ENCODE results near the gene SCEL.
"Not testable (repeated sequence)": the region's sequence is repeated elsewhere in the genome, so short reads cannot be mapped to it uniquely, and the experiment has no call there.

The SCEL gene, protein sequence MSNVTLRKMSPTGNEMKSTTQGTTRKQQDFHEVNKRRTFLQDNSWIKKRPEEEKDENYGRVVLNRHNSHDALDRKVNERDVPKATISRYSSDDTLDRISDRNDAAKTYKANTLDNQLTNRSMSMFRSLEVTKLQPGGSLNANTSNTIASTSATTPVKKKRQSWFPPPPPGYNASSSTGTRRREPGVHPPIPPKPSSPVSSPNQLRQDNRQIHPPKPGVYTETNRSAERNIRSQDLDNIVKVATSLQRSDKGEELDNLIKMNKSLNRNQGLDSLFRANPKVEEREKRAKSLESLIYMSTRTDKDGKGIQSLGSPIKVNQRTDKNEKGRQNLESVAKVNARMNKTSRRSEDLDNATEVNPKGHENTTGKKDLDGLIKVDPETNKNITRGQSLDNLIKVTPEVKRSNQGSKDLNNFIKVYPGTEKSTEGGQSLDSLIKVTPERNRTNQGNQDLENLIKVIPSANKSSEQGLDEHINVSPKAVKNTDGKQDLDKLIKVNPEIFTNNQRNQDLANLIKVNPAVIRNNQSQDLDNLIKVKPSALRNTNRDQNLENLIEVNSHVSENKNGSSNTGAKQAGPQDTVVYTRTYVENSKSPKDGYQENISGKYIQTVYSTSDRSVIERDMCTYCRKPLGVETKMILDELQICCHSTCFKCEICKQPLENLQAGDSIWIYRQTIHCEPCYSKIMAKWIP

DNA sequence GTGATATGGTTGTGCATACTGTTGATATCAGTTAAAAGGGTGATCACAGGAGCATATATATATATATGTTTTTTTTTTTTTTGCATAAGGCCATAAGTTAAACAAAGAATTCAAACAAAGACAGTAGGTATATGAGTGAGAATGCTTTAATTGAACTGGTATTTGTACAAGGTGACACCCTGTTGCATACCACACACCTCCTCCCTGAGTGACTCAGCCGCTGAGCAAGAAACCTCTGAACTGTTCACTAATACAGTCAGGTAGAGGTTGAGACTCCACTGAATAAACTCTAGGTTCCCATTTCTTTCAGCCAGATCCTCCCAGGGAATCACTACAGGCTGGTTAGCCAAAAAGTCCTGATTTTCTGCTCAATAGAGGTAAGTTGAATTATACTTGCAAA lies at the start of gene SCEL:
SCEL (plus strand) TSS at position 259 of the 400 bp plus-strand sequence. CDS start 20,170 bp downstream, outside the sequence.
- no peak for DNase-seq

DNA sequence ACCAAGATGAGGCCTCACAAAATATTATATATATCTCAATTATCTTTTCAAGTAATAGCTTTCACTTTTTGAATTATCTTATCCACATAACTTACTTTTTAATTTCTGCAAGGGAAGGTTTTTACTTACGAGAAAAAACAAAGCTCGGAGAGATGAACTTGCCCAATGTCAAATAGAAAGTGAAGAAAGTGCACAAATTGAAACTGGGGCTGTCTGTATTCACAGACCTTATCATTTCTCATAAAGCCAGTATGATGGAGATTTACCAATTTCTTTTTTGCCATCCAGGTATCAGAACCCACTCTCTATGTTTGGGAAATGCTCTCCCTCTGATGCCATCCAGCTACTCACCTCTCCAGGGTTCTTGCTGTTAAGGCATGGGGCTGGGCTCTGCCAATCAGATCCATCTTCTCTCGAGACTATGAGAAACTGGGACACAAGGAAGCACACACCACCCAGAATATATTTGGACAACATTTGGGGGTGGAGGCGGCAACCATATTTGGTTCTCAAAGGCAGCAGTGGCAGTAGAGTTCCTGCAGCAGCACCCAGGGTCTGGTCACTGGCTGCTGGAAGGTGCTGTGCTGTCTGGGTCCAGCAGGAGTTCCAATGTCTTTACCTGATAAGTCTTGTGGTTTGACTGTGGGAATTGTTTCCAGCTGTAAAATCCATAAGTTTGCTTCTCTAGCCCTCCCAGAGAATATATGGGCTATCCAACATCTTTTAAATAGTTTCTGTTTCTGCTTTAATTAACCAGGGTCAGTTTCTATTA lies 45.8 kb upstream of the SCEL start:
- DNase-seq: no peak

DNA sequence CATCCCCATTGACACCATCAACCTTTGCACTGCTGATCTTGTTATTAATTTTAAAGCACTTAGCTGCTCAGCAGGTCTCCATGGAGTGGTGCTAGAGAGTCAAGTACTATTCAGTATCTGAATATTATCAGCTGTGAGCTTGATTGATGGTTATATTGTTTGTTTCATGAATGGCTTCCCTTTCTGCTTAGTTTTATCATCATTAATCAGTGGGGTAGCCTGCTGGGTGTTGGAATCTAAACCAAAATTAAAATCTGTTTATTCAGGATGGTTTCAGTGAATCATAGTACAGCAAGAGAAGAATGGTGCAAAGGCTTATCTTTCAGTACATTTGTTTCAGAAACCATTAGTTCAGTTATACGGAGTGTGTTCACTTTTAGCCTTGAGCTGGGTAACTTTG lies 42.5 kb upstream of the SCEL start:
- DNase-seq: peak; percentile 35

DNA sequence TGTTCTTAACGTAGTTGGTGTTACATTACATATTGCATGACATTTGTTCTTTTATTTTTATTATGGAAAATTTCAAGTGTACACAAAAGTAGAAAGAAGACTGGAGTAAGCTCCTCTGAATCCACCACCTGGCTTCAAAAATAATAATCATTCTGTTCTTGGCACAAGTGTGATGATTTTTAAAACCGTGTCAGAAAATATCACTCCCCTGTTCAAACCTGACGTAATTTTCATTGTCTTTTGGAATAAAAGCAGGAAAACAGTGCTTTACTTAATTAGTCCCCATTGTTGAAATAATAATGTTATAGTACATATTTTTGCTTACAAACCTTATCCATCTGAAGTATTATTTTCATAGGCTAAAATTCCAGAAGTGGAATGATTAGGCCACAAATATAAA lies 41.3 kb upstream of the SCEL start:
- no peak for DNase-seq

DNA sequence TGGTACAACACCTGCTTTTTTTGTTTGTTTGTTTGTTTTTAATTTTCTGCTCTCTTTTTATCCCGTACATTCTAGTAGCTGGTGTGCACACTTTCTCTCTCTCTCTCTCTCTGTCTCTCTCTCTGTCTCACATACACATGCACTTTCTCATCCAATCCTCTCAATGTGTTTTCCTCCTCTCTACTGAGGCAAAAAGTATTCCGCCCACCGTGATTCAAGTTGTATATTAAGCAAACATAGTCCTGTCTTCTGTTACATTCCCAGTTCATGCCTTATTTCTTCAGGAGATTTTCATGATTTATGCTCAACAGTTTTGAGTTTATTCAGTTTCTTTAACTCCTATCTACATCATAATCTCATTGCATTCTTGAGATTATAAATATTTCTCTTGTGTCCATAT lies 38.2 kb upstream of the SCEL start:
- DNase-seq: no peak

DNA sequence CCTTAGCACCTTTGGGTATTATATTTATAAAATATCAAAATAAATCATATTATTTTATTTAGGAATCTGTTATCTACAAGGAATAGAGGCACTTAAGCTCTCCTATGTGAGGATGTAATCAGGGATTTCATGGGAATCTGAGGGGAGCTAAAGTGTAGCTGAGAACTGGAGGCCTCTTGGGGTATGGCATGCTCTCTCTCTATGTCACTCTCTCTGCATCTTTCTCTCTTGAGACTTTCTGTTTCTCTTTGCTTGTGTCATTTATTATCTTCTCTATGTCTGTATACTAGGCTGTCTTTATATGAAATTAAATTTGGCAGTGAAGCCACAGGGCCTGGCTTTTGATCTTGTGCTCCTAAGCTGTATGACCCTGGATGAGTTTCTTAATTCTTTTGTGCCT lies 37.7 kb upstream of the SCEL start:
- DNase-seq: no peak

DNA sequence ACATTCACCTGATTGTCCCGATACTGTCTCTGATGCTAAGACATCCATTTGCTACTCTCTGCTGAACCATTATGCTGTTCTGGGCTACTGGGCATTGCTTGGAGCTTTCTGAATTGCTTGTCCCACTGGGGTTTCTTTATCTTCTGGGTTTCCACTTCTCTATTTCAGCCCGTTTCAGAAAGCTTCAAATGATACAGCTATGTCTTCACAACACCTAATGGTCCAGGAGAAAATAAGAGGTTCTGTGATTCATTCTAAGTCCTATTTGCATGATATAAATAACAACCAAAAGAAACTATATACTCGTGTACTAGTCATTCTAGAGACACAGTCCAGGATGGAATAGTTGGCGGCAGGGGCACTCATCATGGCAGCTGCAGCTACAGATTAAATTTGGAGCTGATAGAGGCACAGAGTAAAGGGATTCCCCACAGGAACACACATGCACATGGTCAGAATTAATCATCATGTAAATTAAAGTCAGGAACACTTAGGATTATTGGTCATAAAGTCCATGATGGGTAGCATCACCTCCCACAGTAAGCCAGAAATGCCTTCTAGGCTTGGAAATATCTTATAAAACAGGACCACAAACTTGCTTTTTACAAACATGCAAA lies 33.3 kb upstream of the SCEL start:
- DNase-seq: no peak

DNA sequence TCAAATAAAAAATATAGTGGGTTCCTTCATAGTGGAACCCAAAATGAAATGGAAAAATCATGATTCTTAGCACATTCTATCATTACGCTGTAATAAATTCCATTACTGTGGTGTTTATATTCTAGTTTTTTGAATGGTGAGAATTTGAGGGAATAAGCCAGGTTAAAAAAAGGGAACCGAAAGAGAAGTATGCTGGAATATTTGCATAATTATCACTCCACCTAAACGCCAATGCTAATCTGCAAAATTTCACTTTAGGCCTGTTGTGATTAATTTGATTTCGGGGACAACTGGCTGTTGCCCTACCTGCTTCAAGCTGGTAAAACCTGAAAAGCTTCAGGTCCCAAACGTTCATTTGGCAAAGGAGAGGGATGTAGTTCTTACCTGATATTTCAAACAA lies 32.1 kb upstream of the SCEL start:
- DNase-seq: no peak

DNA sequence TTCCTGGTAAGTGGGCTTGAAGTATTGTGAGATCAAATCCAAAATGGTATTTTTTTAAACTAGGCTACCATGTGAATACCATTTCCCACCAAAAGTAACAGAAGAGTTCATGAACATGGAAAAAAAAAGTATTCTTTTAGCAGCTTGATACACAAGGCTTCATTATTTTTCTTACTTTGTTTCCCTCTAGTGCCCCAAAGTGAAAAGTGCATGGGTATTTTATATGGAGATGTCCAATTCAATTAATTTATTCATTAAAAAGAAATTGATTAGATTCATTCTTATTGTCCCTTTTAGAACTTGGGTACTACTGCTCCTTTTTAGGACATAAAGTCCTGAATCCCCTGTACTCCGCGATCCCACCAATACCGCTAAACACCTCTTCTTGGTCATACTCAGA lies 28.6 kb upstream of the SCEL start:
- no peak for DNase-seq

DNA sequence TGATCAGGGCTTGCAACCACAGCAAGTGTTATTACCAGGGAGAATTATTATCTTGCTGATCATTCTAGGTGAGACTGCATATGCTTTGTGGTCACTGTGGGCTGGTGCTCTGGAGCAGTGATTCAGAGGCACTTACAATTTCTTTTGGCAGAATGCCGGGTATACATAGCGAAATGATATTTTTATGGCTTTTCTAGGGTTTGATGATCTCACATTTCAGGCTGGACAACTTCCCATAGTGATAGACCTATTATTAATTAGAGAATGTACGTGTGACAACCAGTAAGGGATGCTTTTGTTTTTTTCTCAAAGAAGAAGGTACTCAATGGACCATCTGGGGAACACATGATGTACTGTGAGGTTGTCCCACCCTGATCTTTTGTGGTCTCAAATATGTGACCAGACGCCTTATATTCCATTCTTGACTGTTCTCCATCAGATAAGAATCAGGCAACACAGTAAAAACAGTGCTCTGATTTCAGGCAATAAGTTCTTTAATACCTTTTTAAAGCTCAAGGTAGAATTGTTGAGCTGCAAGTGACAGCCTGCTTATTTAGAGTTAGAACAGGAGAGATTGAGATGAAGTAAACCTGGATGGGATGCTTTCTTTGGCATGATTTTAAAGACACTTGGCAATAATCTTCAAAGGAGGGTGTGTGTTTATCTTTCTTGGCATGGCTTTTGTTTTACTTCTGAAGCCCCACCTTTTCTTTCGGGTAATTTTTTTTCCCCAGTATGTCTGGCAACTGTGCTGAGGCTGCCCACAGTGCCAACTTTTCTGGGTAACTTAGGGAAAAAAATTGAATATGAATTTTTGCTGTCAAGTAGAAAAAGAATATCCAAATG lies 27.4 kb upstream of the SCEL start:
- no peak for DNase-seq

DNA sequence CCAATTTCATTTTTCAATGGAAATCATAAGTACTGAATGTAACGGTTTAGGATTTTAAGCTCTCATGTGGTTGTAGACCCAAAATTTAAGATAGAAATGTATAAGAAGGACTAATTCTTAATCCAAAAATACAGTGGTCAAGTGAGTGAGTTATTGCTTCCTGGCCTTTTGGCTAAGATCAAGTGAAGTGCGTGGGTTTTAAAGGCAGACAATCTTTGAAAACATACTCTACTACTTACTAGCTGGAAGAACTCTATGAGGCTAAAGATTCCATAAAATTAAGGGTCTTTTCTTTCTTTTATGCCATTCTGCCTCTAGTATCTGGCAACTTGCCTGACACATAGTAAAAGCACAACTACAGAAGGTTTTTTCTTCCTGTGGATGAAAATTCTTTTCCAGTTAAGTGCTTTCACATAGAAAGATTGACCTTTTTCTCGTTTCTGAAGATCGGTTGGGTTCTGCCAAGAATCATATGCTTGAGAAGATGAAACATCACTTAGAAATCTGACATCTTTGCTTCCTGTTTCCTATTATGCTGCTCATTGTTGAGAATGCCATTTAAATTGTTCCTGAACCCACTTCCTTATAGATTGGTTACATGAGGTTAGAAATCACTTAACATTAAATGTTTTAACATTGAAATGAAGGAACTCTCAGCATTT lies 26.4 kb upstream of the SCEL start:
- DNase-seq: peak; percentile 55

DNA sequence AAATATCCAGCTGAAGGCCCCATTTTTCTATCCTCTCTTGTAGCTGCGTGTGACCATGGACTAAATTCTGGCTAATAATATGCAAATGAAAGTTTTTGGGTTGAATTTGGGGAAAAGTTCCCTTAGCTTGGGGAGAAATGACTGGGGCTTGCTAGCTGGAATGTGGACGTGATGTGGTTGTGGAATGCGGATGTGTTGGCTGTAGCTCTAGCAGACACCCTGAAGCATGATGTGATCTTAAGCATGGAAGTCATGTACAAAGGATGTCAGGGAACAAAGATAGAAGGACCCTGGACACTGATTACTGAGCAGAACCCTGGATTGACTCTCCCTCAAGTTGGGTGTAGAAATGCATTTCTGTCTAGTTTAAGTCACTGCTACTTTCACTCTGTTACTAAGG lies 25.4 kb upstream of the SCEL start:
- no peak for DNase-seq

DNA sequence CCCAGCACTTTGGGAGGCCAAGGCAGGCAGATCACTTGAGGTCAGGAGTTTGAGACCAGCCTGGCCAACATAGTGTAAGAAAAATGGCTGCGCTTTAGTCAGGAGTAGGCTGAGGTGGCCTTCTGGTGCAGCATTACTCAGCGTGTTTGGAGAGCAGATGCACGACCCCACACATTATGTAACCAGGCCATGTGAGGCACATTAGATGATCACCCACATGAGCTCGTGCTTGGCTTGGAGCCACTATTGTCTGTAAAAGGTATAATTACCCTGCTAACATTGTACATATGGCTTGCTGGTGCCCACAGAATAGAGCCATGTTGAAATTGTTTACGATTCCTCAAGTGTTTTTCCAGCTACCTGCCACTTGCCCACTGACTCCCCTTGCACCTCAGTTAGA lies 24.0 kb upstream of the SCEL start:
- no peak for DNase-seq

DNA sequence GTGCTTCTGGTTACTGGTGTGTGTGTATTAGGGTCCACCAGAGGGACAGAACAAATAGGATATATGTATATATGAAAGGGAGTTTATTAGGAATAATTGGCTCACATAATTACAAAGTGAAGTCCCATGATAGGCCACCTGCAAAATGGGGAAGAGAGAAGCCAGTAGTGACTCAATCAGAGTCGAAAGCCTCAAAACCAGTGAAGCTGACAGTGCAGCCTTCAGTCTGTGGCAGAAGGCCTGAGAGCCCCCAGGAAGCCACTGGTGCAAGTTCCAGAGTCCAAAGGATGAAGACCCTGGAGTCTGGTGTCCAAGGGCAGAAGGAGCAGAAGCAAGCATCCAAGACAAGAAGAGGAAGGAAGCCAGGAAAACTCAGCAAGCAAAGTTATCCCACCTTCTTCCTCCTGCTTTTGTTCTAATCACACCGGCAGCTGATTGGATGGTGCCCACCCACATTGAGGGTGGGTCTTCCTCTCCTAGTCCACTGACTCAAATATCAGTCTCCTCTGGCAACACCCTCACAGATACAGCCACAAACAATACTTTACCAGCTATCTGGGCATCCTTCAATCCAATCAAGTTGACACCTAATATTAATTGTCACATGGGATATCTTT lies 21.7 kb upstream of the SCEL start:
- peak; percentile 40 for DNase-seq

DNA sequence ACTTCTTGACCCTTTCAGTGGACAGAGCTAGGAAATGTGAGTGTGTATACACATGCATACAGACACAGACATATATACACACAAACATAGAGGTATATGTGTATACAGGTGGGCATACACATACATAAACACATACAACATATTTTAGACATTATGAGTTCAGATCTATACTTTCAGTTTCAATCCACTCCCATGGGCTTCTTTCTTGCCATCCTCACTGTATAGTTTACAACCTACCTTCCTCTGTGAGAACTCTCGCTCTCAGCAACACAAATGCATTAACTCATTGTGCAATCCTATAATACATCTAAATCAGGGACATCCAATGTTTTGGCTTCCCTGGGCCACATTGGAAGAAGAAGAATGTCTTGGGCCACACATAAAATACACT lies 21.2 kb upstream of the SCEL start:
- no peak for DNase-seq

DNA sequence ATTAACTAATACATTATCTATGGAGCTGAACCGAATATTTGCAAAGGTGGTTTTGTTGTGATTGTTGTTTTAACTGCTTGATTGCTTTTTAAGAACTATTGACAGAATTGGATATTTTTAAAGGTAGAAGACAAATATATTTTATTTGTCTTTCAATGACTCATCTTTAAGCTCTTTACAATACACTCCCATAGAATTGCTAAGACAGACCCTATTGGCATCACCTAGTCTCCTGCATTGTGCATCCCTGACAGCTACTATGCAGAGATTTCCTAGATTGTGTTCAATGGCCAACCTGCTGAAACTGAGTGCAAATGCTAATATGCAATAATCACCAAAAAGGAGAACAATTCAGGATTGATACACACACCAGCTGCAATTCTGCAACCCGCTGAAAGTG lies 19.7 kb upstream of the SCEL start:
- no peak for DNase-seq

DNA sequence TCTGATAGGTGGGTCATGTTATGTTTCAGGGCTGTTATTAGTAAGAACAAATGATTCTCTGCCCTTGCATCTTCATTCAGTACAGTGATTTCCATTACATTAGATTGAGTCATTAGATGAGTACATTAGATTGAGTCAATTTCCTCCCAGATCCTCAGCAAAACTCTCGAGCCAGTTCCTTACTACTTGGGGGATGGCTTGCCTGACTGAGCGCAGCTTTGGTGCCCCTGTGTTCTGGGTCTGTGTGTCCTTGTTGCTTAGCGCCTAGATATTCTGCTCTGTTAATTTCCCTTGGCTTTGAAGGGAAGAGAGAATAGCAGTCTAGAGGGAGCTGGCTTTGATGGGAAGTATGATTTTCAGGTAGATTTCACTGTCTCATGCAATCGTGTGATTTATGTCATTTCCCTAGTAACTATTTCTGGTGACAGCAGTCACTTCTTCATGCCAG lies 19.1 kb upstream of the SCEL start:
- DNase-seq: peak; percentile 69

DNA sequence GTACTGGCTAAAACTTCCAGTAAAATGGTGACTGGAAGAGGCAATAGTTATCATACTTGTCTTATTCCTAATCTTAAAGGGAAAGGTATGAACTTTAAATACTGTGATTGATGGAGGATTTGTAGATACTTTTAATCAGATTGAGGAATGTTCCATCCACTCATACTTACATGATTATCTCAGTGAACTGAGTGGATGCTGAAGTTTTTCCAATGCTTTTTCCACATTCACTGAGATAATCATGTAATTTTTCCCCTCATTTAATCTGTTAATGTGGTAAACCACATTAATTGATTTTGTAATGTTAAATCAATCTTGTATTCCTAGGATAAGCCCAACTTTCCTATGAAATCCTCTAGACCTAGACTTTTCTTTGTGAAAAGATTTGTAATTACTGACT lies 17.2 kb upstream of the SCEL start:
- no peak for DNase-seq

DNA sequence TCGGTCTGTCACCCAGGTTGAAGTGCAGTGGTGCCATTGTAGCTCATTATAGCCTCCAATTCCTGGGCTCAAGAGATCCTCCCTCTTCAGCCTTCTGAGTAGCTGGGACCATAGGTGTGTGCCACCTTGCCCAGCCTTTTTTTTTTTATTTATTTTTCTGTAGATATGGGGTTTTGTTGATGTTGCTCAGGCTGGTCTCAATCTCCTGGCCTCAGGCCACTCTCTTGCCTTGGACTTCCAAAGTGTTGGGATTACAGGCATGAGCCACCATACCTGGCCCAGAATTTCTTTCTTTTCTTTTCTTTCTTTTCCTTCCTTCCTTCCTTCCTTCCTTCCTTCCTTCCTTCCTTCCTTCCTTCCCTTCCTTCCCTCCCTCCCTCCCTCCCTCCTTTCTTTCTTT lies 16.1 kb upstream of the SCEL start:
- not testable (repeated sequence) for DNase-seq

DNA sequence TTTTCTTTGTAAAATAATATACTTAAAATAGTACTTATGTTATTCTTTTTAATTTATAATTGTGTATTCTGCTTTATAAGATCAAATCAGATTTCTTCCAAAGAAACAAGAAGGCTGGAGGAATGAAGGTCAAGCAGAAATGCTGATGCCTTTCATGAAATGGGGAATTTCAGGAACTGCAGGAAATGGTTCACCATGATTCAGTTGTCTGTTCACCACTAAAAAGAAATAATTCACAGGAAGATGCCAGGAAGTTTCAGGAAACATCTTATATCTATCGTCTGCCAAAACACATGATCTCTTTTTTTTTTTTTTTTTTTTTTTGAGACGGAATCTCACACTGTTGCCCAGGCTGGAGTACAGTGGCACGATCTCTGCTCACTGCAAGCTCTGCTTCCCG lies 15.7 kb upstream of the SCEL start:
- DNase-seq: no peak

DNA sequence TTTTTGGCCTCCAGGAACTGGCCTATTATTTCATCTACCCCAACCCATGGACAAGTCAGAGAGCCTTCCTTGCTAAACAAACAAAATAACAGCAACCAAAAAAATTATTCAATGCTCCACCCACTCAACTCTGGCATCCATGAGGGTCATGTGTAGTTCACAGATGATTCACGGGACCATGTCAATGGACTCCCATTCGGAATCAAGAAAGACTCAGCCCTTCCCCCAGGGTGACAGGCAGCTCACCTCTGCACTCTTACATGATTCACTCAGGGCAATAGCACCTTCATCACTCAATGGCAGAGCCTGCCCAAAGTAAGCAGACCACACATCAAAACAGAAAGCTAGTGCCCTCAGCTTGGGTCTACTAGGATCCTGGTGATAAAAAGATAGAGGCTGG lies 14.3 kb upstream of the SCEL start:
- DNase-seq: no peak

Measured in suppressor macrophage treated with lipopolysaccharide for 4 hours (primary cell).